Kidney epithelial cell (primary cell): ENCODE data around the gene ATP11A. TPM values are rescaled to one million over a fixed set of nuclear protein-coding genes. Genes with fewer than 3 reads are reported as not detected.

Source experiments
- DNase-seq: peaks from one replicate; pipeline ENCODE4 v3.0.0-alpha.2; 2010; ENCODE audit warnings: low read depth
- H3K27me3 ChIP-seq: 2 replicates; pipeline ENCODE4 v1.6.0; 2011; ENCODE audit warnings: low read length; ENCODE audit not compliant: control insufficient read depth, insufficient read depth
- H3K36me3 ChIP-seq: 2 replicates; pipeline ENCODE4 v1.5.1; 2011; ENCODE audit warnings: low read length; ENCODE audit not compliant: control insufficient read depth, insufficient read depth
- H3K4me3 ChIP-seq: 2 replicates; pipeline ENCODE4 v1.5.1; 2011; ENCODE audit warnings: low read depth, mild to moderate bottlenecking, control low read depth, low read length
- total RNA-seq: library from RNA; depleted of rRNA; stranded (reverse); fragments of >200 nt; gene quantifications from 2 replicates; pipeline ENCODE4 v1.2.3, GENCODE V29; 2015
- TF ChIP-seq, protein P1 (sequence below): IDR thresholded peaks from 2 replicates; pipeline ENCODE4 v1.5.1; 2011; ENCODE audit warnings: mild to moderate bottlenecking, moderate library complexity, low read length, control low read depth, inconsistent platforms; ENCODE audit not compliant: insufficient read depth, poor library complexity, severe bottlenecking

ATP11A gene
- total RNA-seq, 1 donor from 2014 or later, result 31.5 TPM

DNA sequence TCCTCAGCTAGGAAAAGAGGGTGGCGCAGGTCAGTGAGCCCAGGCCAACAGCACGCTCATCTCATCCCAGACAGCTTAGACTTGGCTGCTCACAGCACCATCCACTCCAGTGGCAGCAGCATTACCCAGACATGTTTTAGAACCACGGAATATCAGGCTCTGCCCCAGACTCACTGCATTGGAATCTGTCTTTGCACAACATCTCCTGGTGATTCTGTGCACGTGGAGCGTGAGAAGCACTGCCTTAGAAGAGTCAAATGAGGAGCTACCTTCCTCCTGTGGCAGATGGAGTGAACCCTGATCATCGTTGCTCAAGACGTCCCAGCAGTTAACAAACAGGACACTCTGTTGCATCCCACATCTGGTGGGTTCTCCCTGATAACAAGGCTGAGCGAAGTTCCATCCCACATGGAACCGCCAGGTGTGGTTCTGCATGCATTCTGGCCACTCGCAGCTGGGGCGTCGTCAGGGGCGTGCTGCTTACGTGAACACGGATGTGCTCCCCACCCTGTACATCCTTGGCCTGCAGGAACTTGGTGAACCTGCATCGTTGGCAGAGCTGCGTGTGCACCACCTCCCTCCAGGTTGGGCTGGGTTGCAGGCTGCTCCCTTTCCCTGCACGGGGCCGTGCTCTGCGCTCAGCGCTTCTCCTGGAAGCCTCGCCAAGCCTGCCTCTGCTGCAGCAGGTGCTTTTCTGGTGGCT lies 25.2 kb upstream of the ATP11A start:
- Histone ChIP-seq H3K36me3 (no peaks in the 10 kb centered on the region), H3K4me3 (no peak overlapping the region), H3K27me3 (no peaks in the 10 kb centered on the region)
- no peak for DNase-seq
- TF ChIP-seq, protein P1, sequence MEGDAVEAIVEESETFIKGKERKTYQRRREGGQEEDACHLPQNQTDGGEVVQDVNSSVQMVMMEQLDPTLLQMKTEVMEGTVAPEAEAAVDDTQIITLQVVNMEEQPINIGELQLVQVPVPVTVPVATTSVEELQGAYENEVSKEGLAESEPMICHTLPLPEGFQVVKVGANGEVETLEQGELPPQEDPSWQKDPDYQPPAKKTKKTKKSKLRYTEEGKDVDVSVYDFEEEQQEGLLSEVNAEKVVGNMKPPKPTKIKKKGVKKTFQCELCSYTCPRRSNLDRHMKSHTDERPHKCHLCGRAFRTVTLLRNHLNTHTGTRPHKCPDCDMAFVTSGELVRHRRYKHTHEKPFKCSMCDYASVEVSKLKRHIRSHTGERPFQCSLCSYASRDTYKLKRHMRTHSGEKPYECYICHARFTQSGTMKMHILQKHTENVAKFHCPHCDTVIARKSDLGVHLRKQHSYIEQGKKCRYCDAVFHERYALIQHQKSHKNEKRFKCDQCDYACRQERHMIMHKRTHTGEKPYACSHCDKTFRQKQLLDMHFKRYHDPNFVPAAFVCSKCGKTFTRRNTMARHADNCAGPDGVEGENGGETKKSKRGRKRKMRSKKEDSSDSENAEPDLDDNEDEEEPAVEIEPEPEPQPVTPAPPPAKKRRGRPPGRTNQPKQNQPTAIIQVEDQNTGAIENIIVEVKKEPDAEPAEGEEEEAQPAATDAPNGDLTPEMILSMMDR, result no peak

DNA sequence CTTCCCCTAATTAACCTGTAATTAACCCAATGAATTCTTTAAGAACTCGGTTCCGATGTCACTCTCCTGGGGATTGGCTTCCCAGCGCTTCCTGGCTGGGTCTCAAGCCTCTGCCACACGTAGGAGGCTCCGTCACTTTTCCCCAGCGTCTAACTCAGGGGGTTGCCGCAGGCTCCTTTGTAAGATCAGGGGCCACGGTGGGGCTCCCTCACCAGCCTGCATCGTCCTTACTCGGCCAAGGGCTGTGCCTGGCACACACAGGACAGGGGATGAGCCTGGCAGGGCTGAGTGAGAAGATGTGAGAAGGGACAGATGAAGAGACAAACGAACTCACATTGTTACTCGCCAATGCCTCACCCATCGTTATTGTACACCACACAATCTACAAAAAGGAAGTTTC lies 20.9 kb upstream of the ATP11A start:
- DNase-seq, result no peak
- no peaks in the 10 kb centered on the region for H3K36me3 ChIP-seq
- H3K27me3 ChIP-seq, result no peaks in the 10 kb centered on the region
- TF ChIP-seq, protein P1, result no peak
- no peak overlapping the region for H3K4me3 ChIP-seq

DNA sequence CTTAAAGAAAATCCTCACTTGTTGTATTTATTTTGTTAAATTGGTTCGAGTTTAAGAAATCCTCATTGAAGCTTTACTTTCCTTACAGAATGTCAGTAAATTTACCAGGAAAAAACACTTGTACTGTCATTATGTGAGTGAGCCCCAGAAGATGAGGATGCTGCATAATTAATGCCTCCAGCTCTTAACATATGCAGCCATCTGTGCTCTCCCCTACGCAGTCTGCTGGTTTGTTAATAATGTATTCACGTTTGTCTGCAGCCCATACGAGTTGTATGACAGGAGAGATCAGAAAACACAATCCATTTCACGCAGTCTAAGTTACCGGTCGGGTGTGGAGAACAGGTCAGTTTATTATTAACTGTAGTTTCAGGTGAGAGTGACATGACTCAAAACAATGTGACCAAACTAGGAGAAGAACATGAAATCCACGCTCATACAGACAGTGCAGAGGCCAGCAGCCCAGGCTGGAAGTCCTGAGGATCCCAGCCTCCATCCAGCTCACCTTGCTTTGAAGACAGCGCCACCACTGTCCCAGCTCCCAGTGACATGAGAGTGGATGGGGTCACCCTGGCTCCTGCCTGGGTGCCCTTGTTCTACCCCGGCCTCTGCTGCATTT lies 19.8 kb upstream of the ATP11A start:
- no peaks in the 10 kb centered on the region for H3K36me3 ChIP-seq
- TF ChIP-seq, protein P1, result no peak
- DNase-seq, result no peak

DNA sequence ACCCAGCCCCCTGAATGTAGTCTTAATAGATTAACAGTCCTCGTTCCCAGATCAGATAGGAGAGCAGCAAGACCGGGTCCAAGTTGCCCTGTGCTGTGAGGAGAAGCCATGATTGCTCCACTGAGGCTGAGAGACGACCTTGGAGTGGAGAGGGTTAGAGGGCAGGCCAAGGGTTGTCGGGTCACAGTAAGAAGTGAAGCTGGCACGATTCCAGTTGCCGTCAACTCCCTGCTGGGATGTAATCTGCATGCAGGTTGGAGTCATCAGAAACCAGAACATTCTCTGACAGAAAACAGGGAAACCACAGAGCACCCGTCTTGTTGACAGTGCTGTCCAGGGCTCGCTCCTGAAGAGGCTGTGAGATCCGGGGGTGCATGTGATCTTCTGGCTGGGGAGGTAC lies 19.0 kb upstream of the ATP11A start:
- Histone ChIP-seq H3K36me3 (no peaks in the 10 kb centered on the region), H3K27me3 (no peaks in the 10 kb centered on the region), H3K4me3 (no peak overlapping the region)
- DNase-seq, result no peak
- TF ChIP-seq, protein P1, result no peak

More for the DNA sequence above, 19.8 kb upstream of the ATP11A start:
- H3K4me3 ChIP-seq, result no peak overlapping the region
- no peaks in the 10 kb centered on the region for H3K27me3 ChIP-seq

DNA sequence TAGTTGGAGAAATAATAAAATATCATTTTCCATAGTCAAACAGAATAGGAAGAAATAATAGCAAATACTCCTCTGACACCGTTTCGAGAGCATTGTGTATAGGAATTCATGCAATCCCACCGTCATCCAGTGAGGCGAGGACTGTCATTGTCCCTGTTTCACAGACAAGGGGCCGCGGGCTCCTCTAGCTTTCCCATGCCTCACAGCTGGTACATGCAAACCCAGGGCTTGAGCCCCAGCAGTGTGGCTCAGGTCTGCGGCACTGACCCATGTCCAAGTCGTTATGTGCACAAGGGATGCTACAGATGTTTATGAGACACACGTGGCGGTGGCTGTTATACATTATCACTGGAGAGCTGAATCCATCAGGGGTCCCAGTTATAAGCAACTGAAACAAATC lies 18.5 kb upstream of the ATP11A start:
- H3K36me3 ChIP-seq, result no peaks in the 10 kb centered on the region
- no peak for DNase-seq
- TF ChIP-seq, protein P1, result no peak
- no peaks in the 10 kb centered on the region for H3K27me3 ChIP-seq
- no peak overlapping the region for H3K4me3 ChIP-seq

DNA sequence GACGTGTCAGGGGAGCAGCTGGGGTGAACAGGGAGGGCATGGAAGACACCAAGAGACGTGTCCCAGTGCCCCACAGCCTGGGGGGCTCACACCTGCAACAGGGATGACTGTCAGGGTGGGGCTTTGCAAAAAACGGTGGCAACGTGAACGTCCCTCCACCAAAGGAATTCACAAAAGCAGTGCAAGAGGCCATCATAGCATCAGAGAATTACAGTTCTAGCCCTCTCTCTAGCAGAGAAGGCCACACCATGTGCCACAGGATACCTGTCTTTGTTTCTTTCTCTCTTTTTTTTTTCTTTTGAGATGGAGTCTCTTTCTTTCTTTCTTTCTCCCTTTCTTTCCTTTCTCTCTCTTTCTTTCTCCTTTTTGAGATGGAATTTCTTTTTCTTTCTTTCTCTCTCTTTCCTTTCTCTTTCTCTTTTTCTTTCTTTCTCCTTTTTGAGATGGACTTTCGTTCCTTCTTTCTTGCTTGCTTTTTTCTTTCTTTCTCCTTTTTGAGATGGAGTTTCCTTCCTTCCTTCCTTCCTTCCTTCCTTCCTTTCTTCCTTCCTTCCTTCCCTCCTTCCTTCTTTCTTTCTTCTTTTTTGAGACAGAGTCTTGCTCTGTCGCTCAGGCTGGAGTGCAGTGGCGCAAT lies 17.1 kb upstream of the ATP11A start:
- TF ChIP-seq, protein P1, result no peak
- Histone ChIP-seq H3K4me3 (no peak overlapping the region), H3K36me3 (no peaks in the 10 kb centered on the region), H3K27me3 (no peaks in the 10 kb centered on the region)
- no peak for DNase-seq
